Dendritic cell treated with granulocyte-macrophage colony-stimulating factor and Interleukin-4, amounts not matched to agents 40 ng/mL and 50 ng/mL, for 4 days (primary cell): ENCODE data around the gene CD28.

Experiments
- H3K27ac Mint-ChIP-seq: one replicate; pipeline ENCODE4 v1.8.0; 2022; ENCODE audit warnings: mild to moderate bottlenecking, mixed read lengths
- H3K27me3 Mint-ChIP-seq: one replicate; pipeline ENCODE4 v1.8.0; 2022; ENCODE audit warnings: mild to moderate bottlenecking, mixed read lengths
- H3K36me3 Mint-ChIP-seq: one replicate; pipeline ENCODE4 v1.8.0; 2022; ENCODE audit warnings: low read depth, mixed read lengths
- H3K4me1 Mint-ChIP-seq: one replicate; pipeline ENCODE4 v1.8.0; 2022; ENCODE audit warnings: low read depth, mixed read lengths
- H3K4me3 Mint-ChIP-seq: one replicate; pipeline ENCODE4 v1.8.0; 2022; ENCODE audit warnings: mild to moderate bottlenecking, moderate library complexity, mixed read lengths
- H3K9me3 Mint-ChIP-seq: one replicate; pipeline ENCODE4 v1.8.0; 2022; ENCODE audit warnings: mixed read lengths
- intact Hi-C: fragments of 100-400 bp; cut with micrococcal nuclease; formaldehyde crosslinking; loops from one replicate; pipeline ENCODE4 v1.15.0; 2022

CD28 gene

DNA sequence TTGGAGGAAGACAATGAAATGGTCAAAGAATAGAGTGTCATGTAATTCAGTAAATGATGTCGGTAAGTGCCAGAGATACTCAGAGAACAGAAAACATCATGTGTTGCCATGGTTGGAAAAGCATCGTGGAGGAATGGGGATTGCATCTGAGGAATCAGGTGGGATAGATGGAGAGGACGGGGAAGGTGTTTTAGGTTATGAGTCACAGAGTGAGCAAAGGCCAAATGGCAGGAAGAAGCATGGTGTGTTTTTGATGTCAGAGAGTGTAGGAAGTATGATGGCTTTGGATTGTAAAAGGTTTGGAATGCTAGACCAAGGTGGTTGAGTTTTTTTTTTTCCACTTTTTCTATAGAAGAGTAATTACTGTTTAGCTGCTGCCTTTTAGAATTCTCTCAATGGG, 27.5 kb upstream of the CD28 start:
- H3K4me3 Mint-ChIP-seq: no peak overlapping the region
- H3K9me3 Mint-ChIP-seq: no peaks in the 10 kb centered on the region
- H3K36me3 Mint-ChIP-seq: no peaks in the 10 kb centered on the region
- intact Hi-C loops: no loop called here
- no peaks in the 10 kb centered on the region for H3K27me3 Mint-ChIP-seq
- no peak overlapping the region for H3K27ac Mint-ChIP-seq
- H3K4me1 Mint-ChIP-seq: peaks cover 28% of the 10 kb centered on the region

DNA sequence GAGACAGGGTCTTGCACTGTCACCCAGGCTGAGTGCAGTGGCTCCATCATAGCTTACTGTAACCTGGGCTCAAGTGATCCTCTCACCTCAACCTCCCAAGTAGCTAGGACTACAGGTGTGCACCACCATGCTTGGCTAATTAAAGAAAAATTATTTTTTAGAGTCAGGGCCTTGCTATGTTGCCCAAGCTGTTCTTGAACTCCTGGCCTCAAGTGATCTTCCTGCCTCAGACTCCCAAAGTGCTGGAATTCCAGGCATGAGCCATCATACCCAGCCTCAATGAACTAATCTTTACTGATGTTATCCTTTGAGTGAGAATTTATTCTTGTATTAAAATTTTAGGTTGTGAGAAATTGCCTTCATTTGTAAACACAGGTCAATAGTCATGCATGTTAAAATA, 27.0 kb upstream of the CD28 start:
- H3K27me3 Mint-ChIP-seq: no peaks in the 10 kb centered on the region

DNA sequence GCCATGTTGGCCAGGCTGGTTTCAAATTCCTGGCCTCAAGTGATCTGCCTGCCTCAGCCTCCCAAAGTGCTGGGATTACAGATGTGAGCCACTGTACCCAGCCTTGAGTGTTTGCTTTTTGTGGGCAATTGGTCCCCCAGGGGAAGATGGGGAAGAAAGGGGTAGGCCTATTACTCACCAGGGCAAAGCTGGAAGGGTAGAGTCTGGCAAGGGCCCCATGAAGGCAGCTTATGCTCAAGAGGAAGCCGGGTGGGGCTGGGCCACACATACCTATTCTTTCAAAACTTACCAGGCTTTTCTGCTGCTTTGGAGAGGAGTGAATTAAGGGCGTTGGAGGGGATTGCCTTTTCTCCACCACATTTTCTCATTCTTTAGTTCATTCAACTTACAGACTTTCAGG, 24.5 kb upstream of the CD28 start:
- Mint-ChIP-seq H3K27ac (no peak overlapping the region), H3K9me3 (no peaks in the 10 kb centered on the region), H3K4me3 (no peak overlapping the region), H3K4me1 (peaks cover 34% of the 10 kb centered on the region), H3K27me3 (no peaks in the 10 kb centered on the region), H3K36me3 (no peaks in the 10 kb centered on the region)
- intact Hi-C loops: no loop called here

More for the DNA sequence above, 27.0 kb upstream of the CD28 start:
- H3K4me3 Mint-ChIP-seq: no peak overlapping the region
- no peak overlapping the region for H3K27ac Mint-ChIP-seq
- no peaks in the 10 kb centered on the region for H3K9me3 Mint-ChIP-seq
- H3K4me1 Mint-ChIP-seq: peaks cover 31% of the 10 kb centered on the region
- no peaks in the 10 kb centered on the region for H3K36me3 Mint-ChIP-seq
- intact Hi-C loops: no loop called here

DNA sequence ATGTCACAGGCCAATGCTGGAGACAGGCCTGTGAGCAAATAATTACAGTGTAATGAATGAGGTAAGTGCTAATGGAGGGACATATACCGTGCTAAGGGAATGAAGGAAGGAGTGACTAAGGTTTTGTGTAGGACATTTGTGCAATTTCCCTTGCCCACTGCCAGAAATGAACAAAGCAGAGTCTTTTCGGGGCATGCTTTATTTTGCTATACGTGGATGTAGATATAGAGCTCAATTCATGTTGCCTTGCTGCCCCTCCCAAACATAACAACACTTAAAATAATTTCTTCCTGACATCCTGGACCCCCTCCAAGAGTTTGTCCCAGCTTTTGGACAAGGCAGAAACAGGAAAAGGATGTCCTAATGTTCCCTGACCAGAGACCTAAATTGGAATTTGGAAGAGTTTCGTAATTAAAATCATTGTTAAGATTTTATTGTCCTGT, 23.7 kb upstream of the CD28 start:
- intact Hi-C loops: no loop called here
- H3K27me3 Mint-ChIP-seq: no peaks in the 10 kb centered on the region
- H3K9me3 Mint-ChIP-seq: no peaks in the 10 kb centered on the region
- peaks cover 40% of the 10 kb centered on the region for H3K4me1 Mint-ChIP-seq
- no peak overlapping the region for H3K4me3 Mint-ChIP-seq
- H3K27ac Mint-ChIP-seq: no peak overlapping the region
- H3K36me3 Mint-ChIP-seq: no peaks in the 10 kb centered on the region

DNA sequence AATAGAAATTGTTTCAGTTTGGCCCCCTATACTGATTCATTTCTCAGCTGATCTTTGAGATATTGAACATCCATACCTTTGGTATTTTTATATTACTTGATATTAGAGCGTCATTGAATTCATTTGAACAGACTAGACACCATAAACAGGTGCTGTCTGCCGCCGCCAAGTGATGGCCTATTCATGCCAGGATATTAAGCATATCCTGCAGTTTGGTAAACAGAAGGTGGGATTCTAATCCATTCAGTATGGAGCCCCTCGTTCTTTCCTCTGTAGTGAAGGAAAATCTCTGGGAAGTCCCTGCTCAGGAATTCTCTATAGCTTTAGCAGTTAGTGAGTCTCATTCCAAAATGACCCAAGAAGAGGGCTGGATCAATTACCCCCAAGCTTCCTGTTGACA, 23.0 kb upstream of the CD28 start:
- Mint-ChIP-seq H3K27ac (no peak overlapping the region), H3K4me1 (peaks cover 41% of the 10 kb centered on the region), H3K9me3 (no peaks in the 10 kb centered on the region), H3K27me3 (no peaks in the 10 kb centered on the region), H3K36me3 (no peaks in the 10 kb centered on the region), H3K4me3 (no peak overlapping the region)
- intact Hi-C loops: no loop called here

DNA sequence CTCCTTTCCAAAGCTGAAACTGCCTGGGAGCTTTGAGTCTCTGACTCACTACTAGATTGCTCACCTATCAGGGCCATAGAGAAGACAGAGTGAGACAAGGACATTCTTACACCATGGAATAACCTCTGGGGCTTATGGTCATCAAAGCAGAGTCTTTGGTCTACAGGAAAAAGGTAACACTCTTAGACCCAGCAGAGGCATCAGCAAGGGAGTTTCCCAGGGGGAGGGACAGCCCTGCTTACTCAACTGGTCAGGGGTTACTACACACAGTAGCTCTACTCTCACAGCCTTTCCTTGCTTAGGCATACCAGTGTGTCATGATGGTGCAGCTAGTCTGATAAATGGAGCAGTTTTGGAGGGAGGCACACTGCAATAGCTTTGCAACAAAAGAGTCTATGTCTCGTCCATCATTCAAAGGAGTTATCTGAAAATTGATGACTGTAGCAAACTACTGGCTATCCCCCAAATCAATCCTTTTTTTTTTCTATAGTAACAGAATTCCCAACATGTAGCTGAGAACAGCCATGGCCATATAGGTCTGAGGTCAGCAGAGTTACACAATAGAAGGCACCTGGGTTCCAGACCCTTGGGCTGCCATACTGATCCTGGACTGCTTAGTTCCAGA, 22.4 kb upstream of the CD28 start:
- Mint-ChIP-seq H3K9me3 (no peaks in the 10 kb centered on the region), H3K36me3 (no peaks in the 10 kb centered on the region), H3K27me3 (no peaks in the 10 kb centered on the region), H3K4me1 (peaks cover 48% of the 10 kb centered on the region), H3K4me3 (no peak overlapping the region), H3K27ac (no peak overlapping the region)
- intact Hi-C loops: no loop called here

DNA sequence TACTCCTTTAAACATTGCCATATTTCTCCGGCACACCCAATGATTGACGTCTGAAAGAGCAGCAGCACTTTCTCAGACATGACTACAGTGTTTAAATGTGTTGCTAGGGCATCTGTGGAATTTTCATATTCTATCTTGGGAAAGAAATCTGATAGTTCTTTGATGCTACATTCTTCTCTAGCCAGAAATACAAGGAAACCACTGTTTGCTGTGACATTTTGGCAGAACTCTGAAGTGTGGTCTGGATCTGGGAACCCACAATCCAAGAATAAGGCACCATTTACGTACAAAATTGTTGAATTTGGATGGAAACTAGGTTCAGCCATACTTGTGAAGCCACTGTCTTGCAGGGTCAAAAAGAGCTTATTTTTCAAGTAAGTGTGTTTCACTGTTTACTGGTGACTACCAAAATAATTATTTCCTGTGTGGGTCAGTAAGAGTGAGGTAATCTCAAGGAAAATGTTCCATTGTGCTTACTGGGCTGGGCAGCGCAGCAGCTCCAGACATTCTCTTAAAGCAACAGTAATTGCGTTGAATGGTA, 21.3 kb upstream of the CD28 start:
- Mint-ChIP-seq H3K9me3 (no peaks in the 10 kb centered on the region), H3K36me3 (no peaks in the 10 kb centered on the region), H3K4me3 (no peak overlapping the region), H3K27me3 (no peaks in the 10 kb centered on the region), H3K27ac (no peak overlapping the region), H3K4me1 (peaks cover 59% of the 10 kb centered on the region)
- intact Hi-C loops: no loop called here

DNA sequence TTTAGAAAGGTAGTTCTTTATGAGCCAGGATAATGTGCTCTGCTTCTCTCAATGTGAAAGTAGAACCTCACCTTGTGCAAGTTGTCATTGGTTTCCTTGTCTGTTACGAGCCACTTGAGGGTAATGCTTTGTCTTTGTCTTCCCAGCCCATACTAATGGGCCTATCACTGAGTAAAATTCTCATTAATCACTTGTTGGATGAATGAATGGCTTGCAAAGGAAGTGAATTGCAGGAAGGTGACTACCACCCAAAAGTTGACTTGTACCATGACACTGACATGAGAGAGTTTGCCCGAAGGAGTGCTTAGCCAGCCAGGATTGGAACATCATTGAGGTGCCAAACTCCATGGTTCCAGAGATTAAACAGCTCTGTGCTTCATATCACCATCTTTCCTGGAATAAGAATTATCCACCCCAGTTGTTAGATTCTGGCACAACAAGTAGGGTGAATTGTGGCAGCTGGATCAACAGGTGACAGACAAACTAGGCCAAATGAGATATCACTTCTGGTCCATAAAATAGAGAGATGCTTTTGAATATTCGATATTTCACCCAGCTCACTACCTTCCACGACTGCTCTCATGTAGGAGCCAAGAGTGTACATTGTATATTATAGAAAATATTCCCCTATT, 20.5 kb upstream of the CD28 start:
- Mint-ChIP-seq H3K27ac (no peak overlapping the region), H3K36me3 (no peaks in the 10 kb centered on the region), H3K9me3 (no peaks in the 10 kb centered on the region), H3K27me3 (no peaks in the 10 kb centered on the region), H3K4me1 (peaks cover 53% of the 10 kb centered on the region), H3K4me3 (no peak overlapping the region)
- intact Hi-C loops: no loop called here

DNA sequence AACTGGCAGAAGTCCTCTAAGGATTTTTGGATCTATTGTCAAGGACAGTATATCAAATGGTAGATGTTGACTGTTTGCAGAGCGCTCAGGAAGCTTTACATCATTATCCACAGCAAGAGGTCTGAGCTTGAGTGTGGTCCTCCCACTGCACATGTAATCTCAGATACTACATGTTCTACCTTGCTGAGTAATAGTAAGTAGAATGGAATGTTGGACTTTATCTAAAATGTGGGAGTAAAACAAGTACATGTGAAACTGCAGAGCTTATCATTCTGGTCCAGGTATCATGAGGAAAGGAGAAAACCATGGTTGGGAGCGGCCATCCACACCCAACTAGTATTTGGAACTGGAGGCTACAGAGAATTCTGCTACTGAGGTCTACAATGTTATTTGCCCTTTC, 19.3 kb upstream of the CD28 start:
- peaks cover 47% of the 10 kb centered on the region for H3K4me1 Mint-ChIP-seq
- intact Hi-C loops: no loop called here
- no peak overlapping the region for H3K4me3 Mint-ChIP-seq
- no peaks in the 10 kb centered on the region for H3K9me3 Mint-ChIP-seq
- peak overlapping the region; percentile 19 for H3K27ac Mint-ChIP-seq
- no peaks in the 10 kb centered on the region for H3K27me3 Mint-ChIP-seq
- H3K36me3 Mint-ChIP-seq: no peaks in the 10 kb centered on the region

DNA sequence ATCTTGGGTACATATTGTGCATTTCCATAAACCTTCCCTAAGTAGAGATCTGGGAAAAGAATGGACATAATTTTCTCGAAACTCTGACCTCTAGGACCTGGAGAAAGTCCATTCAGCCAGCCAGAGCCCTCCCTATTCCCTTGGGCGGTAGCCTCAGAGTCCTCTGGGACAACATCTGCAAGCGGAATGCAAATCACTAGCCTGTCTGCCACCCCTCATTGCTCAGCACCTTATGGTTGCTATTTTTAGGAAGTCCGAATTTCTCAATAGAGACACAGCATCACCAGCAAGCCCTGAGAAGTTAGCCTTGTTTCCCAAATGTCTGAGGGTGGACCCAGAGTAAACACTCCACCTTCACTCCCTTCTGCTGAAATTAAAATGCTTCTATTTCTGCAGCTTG, 17.6 kb upstream of the CD28 start:
- H3K36me3 Mint-ChIP-seq: no peaks in the 10 kb centered on the region
- H3K4me3 Mint-ChIP-seq: no peak overlapping the region
- intact Hi-C loops: no loop called here
- no peaks in the 10 kb centered on the region for H3K9me3 Mint-ChIP-seq
- no peak overlapping the region for H3K27ac Mint-ChIP-seq
- H3K4me1 Mint-ChIP-seq: peaks cover 34% of the 10 kb centered on the region
- no peaks in the 10 kb centered on the region for H3K27me3 Mint-ChIP-seq

DNA sequence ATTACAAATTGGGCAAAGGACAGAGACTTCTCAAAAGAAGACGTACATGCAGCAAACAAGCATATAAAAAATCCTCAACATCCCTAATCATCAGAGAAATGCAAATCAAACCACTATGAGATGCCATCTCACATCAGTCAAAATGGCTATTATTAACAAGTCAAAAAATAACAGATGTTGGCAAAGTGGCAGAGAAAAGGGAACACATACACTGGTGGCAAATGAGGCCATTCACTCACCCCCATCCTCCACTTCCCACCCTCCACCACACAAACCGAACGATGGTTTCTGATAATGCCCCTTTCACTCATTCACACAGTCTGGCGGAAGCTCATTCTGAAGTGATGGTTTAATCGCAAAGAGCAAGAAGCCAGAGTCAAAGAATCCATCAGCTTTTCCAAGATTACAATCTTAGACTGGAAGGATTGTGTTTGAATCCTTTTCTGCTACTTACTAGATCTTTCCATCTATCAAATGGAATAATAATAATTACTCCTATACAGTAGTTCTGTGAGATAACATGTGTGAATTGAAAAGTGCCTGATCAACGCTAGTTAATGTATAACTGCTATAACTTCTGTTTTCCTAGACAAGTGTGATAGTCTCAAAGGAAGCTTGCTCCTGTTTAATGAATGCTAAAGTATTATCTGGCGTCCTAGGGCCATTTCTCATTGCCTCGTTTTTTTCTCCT, 16.9 kb upstream of the CD28 start:
- Mint-ChIP-seq H3K27ac (no peak overlapping the region), H3K36me3 (no peaks in the 10 kb centered on the region), H3K9me3 (no peaks in the 10 kb centered on the region), H3K4me1 (peaks cover 29% of the 10 kb centered on the region), H3K4me3 (no peak overlapping the region), H3K27me3 (no peaks in the 10 kb centered on the region)
- intact Hi-C loops: no loop called here

DNA sequence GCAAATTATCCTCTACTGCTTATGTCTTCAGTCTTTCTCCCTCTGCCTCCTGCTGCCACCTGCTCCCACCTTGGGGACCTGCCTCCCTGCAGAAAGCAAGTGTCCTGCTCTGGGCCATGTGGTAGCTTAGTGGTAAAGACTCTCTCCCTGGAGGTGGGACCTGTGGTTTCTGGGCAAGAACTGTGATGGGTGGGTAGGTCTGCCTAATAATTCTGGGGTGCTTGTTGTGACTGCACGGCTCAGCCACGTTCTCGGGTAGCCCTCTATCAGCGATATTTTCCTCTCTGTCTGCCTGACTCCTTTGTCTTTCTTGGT, 16.4 kb upstream of the CD28 start:
- H3K27me3 Mint-ChIP-seq: peaks cover 2% of the 10 kb centered on the region
- no peak overlapping the region for H3K27ac Mint-ChIP-seq
- H3K4me3 Mint-ChIP-seq: no peak overlapping the region
- intact Hi-C loops: no loop called here
- no peaks in the 10 kb centered on the region for H3K9me3 Mint-ChIP-seq
- peaks cover 29% of the 10 kb centered on the region for H3K4me1 Mint-ChIP-seq
- H3K36me3 Mint-ChIP-seq: no peaks in the 10 kb centered on the region

DNA sequence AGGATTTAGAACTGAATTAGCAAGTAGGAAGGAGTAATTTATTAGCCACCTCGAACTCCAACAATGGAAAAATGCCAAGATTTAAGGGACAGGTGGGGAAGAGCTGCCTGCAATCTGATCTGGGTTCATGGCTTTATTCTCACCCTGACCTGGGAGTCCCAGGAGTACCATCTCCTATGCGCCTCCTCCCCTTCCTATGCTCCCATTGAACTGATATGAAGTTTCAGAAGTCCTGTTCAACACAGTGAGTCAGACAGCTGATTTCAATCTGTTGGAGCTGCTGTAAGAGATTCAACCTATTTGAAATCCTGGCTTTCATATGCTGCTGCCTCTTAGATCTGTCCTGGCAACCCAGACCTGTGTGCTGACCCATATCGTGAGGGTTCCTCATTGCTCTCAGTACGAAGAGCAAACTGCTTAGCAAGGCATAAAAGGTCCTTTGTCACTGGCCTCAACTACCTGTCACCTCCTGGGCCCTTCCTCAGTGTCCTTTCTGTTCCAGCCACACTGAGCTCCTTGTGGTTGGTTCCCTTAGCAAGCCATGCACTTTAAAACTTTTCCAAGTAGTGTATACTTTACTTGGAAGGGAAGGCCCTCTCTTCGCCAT, 15.9 kb upstream of the CD28 start:
- Mint-ChIP-seq H3K27ac (no peak overlapping the region), H3K9me3 (no peaks in the 10 kb centered on the region), H3K4me1 (peaks cover 29% of the 10 kb centered on the region), H3K4me3 (no peak overlapping the region), H3K27me3 (peaks cover 3% of the 10 kb centered on the region), H3K36me3 (no peaks in the 10 kb centered on the region)
- intact Hi-C loops: no loop called here

DNA sequence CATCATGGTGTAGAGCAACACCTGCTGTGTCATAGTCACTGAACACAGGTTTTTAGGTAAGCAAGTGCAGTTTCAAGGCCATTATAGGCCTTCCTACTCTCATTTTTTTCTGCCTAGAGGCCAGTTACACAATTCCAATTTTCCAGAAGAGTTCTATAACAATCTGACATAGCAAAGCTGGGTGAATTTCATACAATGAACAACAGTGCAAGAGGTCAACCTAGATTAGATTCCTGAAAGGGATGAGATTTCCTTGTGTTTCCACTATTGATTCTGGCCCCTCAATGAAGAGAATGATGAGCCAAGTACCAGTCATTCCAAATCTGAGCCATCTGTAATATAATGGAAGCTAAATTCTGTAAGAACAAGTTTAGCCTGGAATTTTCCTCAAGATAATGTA, 15.3 kb upstream of the CD28 start:
- Mint-ChIP-seq H3K9me3 (no peaks in the 10 kb centered on the region), H3K4me3 (no peak overlapping the region), H3K4me1 (peaks cover 29% of the 10 kb centered on the region), H3K27ac (no peak overlapping the region), H3K27me3 (peaks cover 3% of the 10 kb centered on the region), H3K36me3 (no peaks in the 10 kb centered on the region)
- intact Hi-C loops: no loop called here
